GM21528 (cell line): ENCODE data around the gene RRAS.
"Not testable (repeated sequence)": the region's sequence is repeated elsewhere in the genome, so short reads cannot be mapped to it uniquely, and the experiment has no call there.

Experiments used
- ATAC-seq: cut with Tn5 transposase; IDR thresholded peaks from one replicate; pipeline ENCODE4 v1.9.1; 2021; ENCODE audit warnings: mild to moderate bottlenecking, moderate library complexity; ENCODE audit not compliant: unreplicated experiment, low FRiP score

RRAS gene

DNA sequence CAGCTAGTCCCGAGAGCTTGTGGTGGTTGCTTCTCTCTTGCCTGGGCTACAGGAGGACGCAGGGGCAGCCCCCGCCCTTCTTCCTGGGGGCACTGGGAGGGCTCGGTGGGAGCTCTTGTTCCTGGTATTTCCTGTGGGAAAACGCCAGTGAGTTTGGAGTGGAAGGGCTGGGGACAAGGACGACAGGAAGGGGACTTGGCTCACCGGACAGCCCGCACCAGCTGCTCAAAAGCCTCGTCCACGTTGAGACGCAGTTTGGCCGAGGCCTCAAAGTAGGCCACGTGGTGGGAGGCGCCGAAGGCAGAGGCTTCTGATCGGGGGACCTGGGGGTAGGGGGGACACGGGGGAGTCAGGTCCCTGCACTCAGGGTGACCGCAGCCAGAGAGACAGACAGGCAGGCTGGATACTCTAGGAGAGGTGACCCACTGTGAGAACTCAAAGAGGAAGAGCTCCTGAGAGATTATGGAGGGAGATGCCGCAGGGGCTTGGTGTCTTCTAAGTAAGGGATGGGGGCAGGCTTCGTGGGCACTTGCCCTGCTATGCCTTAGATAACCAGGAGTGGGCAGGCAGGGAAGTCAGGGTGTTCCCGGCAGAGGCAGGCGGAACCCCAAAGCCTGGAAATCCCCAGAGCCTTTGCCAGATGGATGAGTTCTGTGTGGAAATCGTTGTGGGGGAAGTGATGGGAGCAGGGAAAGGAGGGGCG, 4.3 kb downstream of the RRAS start:
- no peak for ATAC-seq

DNA sequence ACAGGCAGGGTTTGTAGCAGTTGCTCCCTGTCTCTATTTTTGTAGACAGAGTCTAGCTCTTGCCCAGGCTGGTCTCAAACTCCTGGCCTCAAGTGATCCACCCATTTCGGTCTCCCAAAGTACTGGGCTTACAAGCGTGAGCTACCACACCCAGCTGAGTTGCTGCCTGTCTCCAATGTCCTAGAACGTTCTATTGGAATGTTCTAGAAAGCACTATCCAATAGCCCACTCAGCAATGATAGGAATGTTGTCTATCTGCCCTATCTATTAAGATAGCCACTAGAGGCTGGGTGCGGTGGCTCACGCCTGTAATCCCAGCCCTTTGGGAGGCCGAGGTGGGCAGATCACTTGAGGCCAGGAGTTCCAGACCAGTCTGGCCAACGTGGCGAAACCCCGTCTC, 6.7 kb downstream of the RRAS start:
- ATAC-seq: not testable (repeated sequence)

DNA sequence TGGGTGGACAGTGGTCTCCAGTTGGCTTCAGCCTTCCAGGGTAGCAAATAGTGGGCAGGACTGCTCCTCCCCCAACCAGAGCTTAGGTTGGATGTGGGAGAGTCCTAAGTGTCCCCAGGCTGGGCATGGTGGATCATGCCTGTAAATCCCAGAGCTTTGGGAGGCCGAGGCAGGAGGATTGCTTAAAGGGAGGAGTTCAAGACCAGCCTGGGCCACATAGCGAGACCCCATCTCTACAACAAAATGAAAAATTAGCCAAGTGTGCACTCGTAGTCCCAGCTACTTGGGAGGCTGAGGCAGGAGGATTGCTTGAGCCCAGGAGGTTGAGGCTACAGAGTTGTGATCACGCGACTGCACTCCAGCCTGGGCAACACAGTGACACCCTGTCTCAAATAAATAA, 7.4 kb downstream of the RRAS start:
- no peak for ATAC-seq

DNA sequence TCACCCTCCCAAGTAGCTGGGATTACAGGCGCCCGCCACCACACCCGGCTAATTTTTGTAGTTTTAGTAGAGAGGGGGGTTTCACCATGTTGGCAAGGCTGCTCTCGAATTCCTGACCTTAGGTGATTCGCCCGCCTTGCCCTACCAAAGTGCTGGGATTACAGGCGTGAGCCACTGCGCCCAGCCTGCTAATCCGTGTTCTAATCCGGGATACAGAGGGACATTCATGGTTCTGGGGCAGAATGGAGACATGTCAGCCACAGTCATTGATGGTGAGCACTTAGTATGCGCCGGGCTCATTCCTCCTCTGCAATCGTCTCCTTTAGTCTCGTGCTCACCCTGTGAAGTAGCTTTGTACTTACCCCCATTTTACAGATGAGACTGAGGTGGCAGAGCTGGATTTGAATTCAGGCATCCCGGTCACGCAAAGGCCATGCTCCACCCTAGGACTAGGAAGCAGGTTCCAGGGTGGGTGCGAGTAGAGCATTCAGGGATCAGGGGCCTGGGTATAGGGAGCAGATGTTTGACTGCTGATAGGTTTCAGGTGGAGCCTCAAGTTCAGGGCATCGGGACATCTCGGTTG, 8.2 kb downstream of the RRAS start:
- no peak for ATAC-seq

DNA sequence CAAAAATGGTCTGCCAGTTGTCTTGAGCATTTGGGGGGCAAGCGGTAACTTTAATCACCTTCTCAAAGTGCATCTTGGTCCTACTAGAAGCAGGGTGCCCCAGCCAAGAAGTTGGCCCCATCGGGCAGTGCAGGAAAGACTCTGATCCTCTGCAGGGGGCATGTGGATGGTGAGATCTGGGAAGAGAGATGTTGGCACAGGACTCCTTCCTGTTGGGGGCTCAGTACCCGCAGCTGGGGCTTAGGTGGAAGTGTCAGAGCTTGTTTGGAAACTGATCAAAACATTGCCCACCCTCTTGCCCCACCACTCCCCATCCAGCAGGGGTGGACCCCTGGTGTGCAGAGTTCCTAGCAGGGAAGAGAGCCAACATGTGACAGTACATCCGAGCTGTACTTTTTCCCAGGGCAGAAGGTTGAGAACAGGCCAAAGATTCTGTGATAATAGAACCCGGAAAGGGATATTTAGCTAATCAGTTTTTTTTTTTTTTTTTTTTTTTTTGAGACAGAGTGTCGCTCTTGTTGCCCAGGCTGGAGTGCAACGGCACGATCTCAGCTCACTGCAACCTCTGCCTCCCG, 8.8 kb downstream of the RRAS start:
- ATAC-seq: no peak

DNA sequence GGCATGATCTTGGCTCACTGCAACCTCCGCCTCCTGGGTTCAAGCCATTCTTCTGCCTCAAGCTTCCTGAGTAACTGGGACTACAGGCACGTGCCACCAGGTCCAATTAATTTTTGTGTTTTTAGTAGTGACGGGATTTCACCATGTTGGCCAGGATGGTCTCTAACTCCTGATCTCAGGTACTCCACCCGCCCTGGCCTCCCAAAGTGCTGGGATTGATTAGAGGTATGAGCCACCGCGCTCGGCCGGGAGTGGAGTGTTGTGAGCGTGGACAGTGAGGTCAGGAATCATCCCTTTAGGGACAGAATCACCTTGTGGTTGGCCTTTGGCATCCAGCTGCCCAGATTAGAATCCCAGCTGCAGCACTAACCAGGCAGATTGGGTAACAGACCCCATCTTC, 10.3 kb downstream of the RRAS start:
- no peak for ATAC-seq

DNA sequence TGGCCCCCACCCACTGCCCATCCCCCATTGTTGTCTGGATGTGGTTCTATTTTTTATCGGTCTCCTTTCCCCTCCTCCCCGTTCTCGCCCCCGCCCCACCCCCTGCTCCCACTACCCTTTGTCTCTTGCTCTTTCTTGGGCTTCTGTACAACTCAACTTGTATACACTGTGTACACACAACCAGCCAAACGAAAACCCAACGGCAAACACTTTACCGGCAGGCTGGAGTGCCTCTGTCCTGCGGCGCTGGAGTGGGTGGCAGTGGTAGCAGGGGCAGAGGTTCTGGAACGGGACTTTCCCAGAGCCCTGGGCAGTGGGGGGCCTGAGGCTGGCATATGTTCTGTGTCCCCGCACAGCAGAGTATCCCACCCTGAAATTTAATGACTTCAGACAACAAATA, 13.7 kb downstream of the RRAS start:
- no peak for ATAC-seq

DNA sequence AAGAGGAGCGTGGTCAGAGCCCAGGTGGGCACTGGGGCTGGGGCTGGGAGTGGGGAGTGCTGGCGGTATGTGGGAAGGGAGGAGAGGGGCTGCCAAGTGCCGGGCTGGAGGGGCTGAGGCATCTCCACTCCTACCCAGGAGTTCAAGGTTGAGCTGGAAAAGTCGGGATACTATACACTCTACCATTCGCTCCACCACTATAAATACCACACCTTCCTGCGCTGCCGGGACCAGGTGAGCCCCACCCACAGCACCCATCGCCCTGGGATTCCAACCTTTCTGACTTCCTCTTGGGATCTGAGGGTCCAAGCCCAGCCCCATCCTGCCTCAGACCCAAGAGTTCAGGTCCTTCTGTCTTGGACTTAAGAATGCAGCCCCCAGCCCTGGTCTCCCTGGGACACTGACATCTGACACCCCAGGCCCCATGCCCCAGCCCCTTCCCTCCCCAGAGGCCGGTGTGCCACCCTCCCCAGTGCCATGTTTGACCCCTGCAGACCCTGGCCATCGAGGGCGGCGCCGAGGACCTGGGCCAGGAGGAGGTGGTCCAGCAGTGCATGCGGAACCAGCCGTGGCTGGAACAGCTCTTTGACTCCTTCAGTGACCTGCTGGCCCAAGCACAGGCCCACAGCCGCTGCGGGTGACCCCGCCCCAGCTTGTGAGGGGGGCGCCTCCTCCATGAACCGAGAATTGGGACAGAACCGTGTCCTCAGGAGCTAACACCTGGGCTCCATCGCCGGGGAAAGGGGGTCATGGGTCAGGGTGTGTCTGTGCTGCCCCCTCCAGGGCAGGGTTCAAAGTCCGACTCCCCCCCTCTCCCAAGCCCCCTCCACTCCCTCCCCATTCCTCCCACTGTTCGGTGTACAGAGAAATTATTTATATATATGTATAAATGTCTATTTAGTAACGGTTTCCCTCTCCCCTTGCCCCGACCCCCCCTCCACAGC, 14.7 kb downstream of the RRAS start:
- no peak for ATAC-seq

DNA sequence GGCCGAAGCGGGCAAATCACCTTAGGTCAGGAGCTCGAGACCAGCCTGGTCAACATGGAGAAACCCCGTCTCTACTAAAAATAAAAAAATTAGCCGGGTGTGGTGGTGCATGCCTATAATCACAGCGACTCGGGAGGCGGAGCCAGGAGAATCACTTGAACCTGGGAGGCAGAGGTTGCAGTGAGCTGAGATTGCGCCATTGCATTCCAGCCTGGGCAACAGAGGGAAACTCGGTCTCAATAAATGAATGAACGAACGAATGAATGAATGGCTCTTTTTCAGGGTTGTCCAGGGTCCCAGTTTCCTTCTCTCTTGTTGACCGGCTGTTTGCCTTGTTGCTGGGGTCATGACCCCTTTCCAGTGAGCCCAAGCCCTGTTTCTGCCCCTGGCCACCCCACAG, 22.1 kb downstream of the RRAS start:
- not testable (repeated sequence) for ATAC-seq

DNA sequence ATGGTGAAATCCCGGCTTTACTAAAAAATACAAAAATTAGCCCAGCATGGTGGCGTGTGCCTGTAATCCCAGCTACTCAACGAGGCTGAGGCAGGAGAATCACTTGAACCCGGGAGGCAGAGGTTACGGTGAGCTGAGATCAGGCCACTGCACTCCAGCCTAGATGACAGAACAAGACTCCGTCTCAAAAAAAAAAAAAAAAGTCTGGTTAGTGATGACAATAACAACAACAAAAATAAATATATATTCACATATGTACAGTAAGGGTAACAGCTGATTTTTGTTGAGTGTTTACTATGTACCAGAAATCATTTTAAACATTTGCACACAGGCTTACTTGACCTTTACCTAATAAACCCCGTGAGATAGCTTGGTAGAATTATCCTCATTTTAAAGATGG, 23.0 kb downstream of the RRAS start:
- ATAC-seq: no peak

DNA sequence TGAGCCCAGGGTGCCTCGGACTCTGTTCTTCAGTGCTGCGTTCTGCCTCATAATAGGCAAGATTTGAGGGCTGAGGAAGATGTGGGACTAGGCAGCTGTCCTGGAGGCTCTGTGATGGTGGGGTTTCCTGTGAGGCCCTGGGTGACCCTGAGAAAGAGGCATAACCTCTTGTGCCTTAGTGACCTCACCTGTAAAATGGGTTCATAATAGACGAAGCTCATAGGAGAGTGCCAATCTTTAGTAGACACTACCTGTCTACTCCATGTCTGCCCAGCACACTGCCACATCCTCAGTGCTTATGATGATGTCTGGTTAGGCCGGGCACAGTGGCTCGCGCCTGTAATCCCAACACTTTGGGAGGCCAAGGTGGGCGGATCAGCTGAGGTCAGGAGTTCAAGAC, 23.4 kb downstream of the RRAS start:
- no peak for ATAC-seq

DNA sequence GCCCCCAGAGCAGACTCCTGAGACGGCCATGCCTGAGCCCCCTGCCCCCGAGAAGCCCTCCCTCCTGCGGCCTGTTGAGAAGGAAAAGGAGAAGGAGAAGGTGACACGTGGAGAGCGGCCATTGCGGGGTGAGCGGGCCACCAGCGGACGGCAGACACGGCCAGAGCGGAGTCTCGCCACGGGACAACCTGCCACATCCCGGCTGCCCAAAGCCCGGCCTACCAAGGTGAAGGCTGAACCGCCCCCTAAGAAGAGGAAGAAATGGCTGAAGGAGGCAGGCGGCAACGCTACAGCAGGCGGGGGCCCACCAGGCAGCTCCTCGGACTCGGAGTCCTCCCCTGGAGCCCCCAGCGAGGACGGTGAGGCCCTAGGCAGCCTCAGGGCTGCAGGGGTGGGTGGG, 24.1 kb downstream of the RRAS start:
- ATAC-seq: no peak

DNA sequence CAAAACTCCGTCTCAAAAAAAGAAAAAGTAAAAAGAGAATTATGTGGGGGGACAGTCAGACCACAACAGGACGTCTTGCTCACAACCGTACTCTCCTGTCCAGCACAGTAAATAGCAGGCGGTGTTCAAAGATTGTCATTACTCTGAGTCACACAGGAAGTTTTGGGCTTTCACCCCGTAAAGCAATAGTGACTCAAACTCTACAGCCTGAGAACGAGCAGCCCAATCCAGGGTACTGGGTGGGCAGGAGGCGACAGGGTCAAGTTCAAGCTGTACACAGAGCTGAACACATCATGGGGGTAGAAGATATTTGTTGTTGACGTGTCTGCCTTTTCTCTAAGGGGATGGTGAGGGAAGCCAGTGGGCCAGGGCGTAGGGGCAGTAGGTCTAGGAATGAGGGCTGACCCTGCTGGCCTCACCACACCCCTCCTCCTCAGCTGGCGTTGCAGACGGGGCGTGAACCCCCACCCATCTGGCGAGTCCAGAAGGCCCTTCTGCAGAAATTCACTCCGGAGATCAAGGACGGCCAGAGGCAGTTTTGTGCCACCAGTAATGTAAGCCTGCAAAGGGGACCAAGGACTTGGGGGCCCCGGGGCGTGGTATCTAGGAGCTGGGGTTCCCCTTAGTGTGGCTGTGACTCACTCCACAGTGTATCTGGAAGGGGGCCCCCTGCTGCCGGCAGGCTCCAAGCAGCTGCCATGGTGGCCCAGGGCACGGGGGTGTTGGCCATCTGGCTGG, 25.7 kb downstream of the RRAS start:
- ATAC-seq: no peak

DNA sequence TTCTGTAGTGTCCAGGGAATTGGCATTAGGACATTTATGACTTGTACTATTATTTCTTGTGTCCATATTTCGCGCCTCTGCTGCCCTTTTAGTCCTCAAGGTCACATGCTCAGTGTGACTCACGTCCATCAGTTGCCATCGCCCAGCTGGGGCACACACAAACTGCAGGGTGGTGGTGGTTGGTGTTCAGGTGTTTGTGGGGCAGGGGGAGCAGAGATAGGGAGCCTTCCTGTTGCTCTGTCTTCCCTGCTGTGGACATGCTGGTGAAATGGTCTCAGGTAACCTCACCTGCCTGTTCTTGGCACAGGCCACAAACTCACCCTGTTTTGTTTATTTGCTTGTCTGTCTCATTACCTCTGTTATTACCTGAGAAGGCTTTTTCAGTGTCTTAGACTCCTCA, 26.6 kb downstream of the RRAS start:
- no peak for ATAC-seq

DNA sequence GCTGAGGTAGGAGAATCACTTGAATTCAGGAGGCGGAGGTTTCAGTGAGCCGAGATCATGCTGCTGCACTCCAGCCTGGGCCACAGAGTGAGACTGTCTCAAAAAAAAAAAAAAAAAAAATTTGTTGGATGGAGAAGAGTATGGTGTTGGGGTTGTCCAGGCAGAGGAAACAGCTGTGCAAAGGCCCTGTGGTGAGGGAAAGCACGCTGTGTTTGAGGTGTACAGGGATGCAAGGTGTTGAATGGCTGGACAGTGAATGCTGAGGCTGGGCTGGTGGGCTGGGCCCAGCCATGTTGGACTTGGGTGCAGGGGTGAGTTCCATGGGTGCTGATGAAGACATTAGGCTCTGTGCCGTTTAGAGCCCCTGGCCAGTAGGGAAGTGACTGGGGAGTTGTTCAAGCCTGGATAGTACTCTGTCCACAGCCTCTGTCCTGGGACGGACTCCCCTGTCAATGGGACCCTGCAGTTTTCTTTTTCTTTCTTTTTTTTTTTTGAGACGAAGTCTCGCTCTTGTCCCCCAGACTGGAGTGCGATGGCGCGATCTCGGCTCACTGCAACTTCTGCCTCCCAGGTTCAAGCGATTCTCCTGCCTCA, 30.3 kb downstream of the RRAS start:
- ATAC-seq: no peak

DNA sequence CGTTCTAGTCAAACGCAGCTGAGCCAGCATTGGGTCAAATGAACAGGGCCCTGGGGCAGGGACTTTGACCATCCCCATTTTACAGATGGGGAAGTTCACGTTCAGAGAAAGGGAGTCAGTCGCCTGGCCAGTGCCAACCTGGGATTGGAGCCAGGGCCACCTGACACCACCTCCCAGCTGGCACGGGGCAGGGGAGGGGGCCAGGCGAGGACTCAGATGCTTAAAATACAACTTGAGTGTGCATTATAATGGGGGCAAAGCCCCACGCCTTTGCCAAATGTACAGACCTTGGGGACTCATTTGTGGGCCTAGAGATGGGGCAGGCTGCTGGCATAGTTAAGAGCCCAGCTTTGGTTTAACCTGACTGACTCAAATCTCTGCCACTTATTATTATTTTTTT, 34.3 kb downstream of the RRAS start:
- ATAC-seq: no peak

DNA sequence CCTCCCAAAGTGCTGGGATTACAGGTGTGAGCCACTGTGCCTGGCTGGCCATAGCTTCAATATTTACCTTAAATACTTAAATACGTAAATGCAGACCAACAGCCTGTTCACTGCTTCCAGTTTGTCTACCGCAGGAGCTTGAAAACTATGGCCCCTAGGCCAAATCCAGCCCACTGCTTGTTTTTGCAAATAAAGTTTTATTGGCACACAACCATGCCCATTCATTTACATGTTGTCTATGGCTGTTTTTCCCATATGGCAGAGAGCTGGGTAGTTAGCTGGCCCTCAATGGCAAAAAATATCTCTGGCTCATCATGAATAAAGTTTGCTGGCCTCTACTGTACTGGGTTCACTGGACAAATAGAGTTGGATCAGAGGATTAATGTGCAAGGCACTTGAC, 37.1 kb downstream of the RRAS start:
- ATAC-seq: no peak

DNA sequence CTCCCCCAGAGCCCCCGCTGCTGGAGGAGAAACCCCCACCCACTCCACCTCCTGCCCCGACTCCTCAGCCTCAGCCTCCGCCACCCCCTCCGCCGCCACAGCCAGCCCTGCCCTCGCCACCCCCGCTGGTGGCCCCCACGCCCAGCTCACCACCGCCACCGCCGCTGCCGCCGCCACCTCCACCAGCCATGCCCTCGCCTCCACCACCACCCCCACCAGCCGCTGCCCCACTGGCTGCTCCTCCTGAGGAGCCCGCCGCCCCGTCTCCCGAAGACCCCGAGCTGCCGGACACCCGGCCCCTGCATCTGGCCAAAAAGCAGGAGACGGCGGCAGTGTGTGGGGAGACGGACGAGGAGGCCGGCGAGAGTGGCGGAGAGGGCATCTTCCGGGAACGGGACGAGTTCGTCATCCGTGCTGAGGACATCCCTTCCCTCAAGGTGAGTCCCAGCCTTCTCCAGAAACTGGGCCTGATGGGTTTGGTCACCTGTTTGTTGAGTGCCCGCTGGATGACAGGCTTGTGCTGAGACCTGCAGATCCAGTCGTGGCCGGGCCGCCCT, 38.4 kb downstream of the RRAS start:
- no peak for ATAC-seq

DNA sequence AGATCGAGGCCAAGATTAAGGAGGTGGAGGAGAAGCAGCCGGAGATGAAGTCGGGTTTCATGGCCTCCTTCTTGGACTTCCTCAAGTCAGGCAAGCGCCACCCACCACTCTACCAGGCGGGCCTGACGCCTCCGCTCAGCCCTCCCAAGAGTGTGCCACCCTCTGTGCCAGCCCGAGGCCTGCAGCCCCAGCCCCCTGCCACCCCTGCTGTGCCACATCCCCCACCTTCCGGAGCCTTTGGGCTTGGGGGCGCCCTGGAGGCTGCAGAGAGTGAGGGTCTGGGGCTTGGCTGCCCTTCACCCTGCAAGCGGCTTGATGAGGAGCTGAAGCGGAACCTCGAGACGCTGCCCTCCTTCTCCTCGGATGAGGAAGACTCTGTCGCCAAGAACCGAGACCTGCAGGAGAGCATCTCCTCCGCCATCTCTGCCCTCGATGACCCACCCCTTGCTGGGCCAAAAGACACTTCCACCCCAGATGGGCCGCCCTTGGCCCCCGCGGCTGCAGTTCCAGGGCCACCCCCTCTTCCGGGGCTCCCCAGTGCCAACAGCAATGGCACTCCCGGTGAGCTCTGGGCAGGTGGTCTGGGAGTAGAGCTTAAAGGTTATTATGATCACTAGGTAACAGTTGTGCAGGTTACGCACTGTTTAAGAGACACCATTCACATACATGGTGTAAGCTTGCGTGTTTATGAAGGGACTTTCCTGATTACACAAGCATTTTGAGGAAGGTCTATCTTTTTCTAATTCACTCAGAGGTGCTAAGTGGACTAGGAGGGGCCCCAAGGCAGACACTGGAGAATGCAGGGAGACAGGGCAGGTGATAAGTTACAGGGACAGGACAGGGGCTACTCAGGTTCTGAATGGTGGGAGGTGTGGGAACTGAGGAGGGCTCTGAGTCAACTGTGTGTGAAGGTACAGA, 40.3 kb downstream of the RRAS start:
- no peak for ATAC-seq
